HepG2 (cell line): Measurements from ENCODE around the gene EPHB4. TPM values are rescaled to one million over a fixed set of nuclear protein-coding genes. Genes with fewer than 3 reads are reported as not detected.
A peak's percentile ranks its signal among the peaks of the same experiment; 100 is the strongest.

Experiments used
- AGO1 ChIP-seq: fragments of 200-400 bp; formaldehyde crosslinking; IDR thresholded peaks from 2 replicates; pipeline ENCODE4 v1.6.1; 2017; ENCODE audit warnings: mild to moderate bottlenecking, low read depth, low read length, moderate library complexity; ENCODE audit not compliant: poor library complexity, severe bottlenecking
- CAMTA2 ChIP-seq: sonication (generic); formaldehyde crosslinking; IDR thresholded peaks from 2 replicates; pipeline ENCODE4 v1.4.0; 2020; ENCODE audit warnings: mild to moderate bottlenecking, missing genetic modification reagents, borderline replicate concordance
- DPF2 ChIP-seq: sonication (generic); formaldehyde crosslinking; IDR thresholded peaks from 2 replicates; pipeline ENCODE4 v1.4.0; 2020; ENCODE audit warnings: mild to moderate bottlenecking, low read depth, missing genetic modification reagents, borderline replicate concordance
- ESRRA ChIP-seq: sonication (generic); formaldehyde crosslinking; IDR thresholded peaks from 2 replicates; pipeline ENCODE4 v1.5.1; 2020; ENCODE audit warnings: mild to moderate bottlenecking, low read depth, missing genetic modification reagents
- KLF11 ChIP-seq: IDR thresholded peaks from 2 replicates; pipeline ENCODE4 v1.6.1; 2016; ENCODE audit warnings: missing compliant biosample characterization
- MIER2 ChIP-seq: IDR thresholded peaks from 2 replicates; pipeline ENCODE4 v1.6.1; 2016; ENCODE audit warnings: missing biosample characterization, missing genetic modification reagents
- NONO ChIP-seq, 2 experiments: fragments of 450-650 bp in 1 of 2; sonication (generic) in 1 of 2; formaldehyde crosslinking in 1 of 2; IDR thresholded peaks in 1 of 2; conservative IDR thresholded peaks in 1 of 2; 2 replicates each; pipeline versions ENCODE4 v1.6.1 to v1.8.0; 2017 to 2022; ENCODE audit warnings: mild to moderate bottlenecking in 1 of 2, missing genetic modification reagents in 1 of 2, moderate library complexity in 1 of 2
- NPAS2 ChIP-seq: sonication (generic); formaldehyde crosslinking; IDR thresholded peaks from 2 replicates; pipeline ENCODE4 v1.8.0; 2022; ENCODE audit warnings: mild to moderate bottlenecking, missing genetic modification reagents, borderline replicate concordance
- PAF1 ChIP-seq: IDR thresholded peaks from 2 replicates; pipeline ENCODE4 v1.6.1; 2016; ENCODE audit warnings: missing genetic modification reagents, missing compliant biosample characterization
- PCBP1 ChIP-seq: fragments of 200-400 bp; formaldehyde crosslinking; IDR thresholded peaks from 2 replicates; pipeline ENCODE4 v1.6.1; 2017; ENCODE audit warnings: mild to moderate bottlenecking, low read depth, low read length, borderline replicate concordance
- SNAI1 ChIP-seq: sonication (generic); formaldehyde crosslinking; IDR thresholded peaks from 2 replicates; pipeline ENCODE4 v1.5.0; 2020; ENCODE audit warnings: mild to moderate bottlenecking, missing genetic modification reagents, borderline replicate concordance
- SOX6 ChIP-seq, 2 experiments: fragments of 450-650 bp in 1 of 2; sonication (generic) in 1 of 2; formaldehyde crosslinking in 1 of 2; IDR thresholded peaks; 2 replicates each; pipeline versions ENCODE4 v1.4.0 to v1.6.1; 2017 to 2020; ENCODE audit warnings: antibody characterized with exemption in 1 of 2, mild to moderate bottlenecking in 1 of 2, missing genetic modification reagents in 1 of 2
- TEAD3 ChIP-seq: optimal IDR thresholded peaks from 2 replicates; pipeline ENCODE3; 2016; ENCODE audit warnings: borderline replicate concordance
- TFE3 ChIP-seq: IDR thresholded peaks from 2 replicates; pipeline ENCODE4 v1.6.1; 2016
- ZNF333 ChIP-seq: sonication (generic); formaldehyde crosslinking; IDR thresholded peaks from 2 replicates; pipeline ENCODE4 v1.4.0; 2020; ENCODE audit warnings: mild to moderate bottlenecking, missing genetic modification reagents, borderline replicate concordance
- ZNF362 ChIP-seq: sonication (generic); formaldehyde crosslinking; IDR thresholded peaks from 2 replicates; pipeline ENCODE4 v1.4.0; 2020; ENCODE audit warnings: missing genetic modification reagents, mild to moderate bottlenecking, borderline replicate concordance
- ZNF44 ChIP-seq: sonication (generic); formaldehyde crosslinking; IDR thresholded peaks from 2 replicates; pipeline ENCODE4 v1.5.1; 2020; ENCODE audit warnings: mild to moderate bottlenecking, missing genetic modification reagents
- ZNF510 ChIP-seq: sonication (generic); formaldehyde crosslinking; IDR thresholded peaks from 2 replicates; pipeline ENCODE4 v1.4.0; 2020; ENCODE audit warnings: low read depth, mild to moderate bottlenecking, missing genetic modification reagents
- ZNF792 ChIP-seq: IDR thresholded peaks from 2 replicates; pipeline ENCODE4 v1.6.1; 2016
- ZXDC ChIP-seq: sonication (generic); formaldehyde crosslinking; IDR thresholded peaks from 2 replicates; pipeline ENCODE4 v1.5.0; 2020; ENCODE audit warnings: mild to moderate bottlenecking, missing genetic modification reagents
- polyA plus RNA-seq, 8 experiments: library from polyadenylated mRNA; depleted of rRNA in 3 of 8; stranded (reverse) in 7 of 8; unstranded in 1 of 8; fragments of >200 nt; fragmentation: Illumina TruSeq in 4 of 8; extraction: Trizol in 4 of 8; gene quantifications; 2 replicates each; pipeline versions ENCODE4 v1.2.1 to v1.2.3, GENCODE V29; 2011 to 2016; ENCODE audit warnings: low read depth in 4 of 8, missing spikeins in 1 of 8, mixed read lengths in 1 of 8; ENCODE audit not compliant: insufficient read depth in 1 of 8
- total RNA-seq, 5 experiments: library from RNA; depleted of rRNA; stranded (reverse); fragments of >200 nt; fragmentation: Illumina TruSeq; extraction: Trizol; gene quantifications; 2 replicates each; pipeline ENCODE4 v1.2.3, GENCODE V29; 2016; ENCODE audit warnings: low read depth in 1 of 5
- TF ChIP-seq, protein P1 (sequence below): sonication (generic); formaldehyde crosslinking; IDR thresholded peaks from 2 replicates; pipeline ENCODE4 v1.4.0; 2020; ENCODE audit warnings: missing genetic modification reagents

The EPHB4 gene
- total and polyA plus RNA-seq, 2 of the 13 experiments (the other 11 are each of a cell fraction or from before 2014, with no cell fraction given): 61.4 to 69.6 TPM

GRCh38 chr7:100801833-100802568 lies 25.3 kb downstream of the EPHB4 start (continued):
- TF ChIP-seq ZXDC (CRISPR knock-in tag) (no peak), SOX6 (IDR thresholded peaks at IDR 0.05) (no peak), SOX6 (CRISPR knock-in tag; IDR thresholded peaks at IDR 0.05) (peak; percentile 74), ZNF362 (CRISPR knock-in tag) (peak; percentile 40; the same call in 1 of the 2 replicates), SNAI1 (CRISPR knock-in tag) (peak; percentile 62; the same call in 1 of the 2 replicates), PAF1 (CRISPR knock-in tag) (peak; percentile 56; the same call in 1 of the 2 replicates), CAMTA2 (0 out of 2 replicates have a peak, but pooled peaks have one; percentile 25), DPF2 (CRISPR knock-in tag) (peak; percentile 28; the same call in 1 of the 2 replicates), ZNF333 (CRISPR knock-in tag) (peak; percentile 56; the same call in 1 of the 2 replicates), ZNF44 (no peak), TFE3 (CRISPR knock-in tag) (no peak), KLF11 (CRISPR knock-in tag) (0 out of 2 replicates have a peak, but pooled peaks have one; percentile 53), AGO1 (no peak), PCBP1 (0 out of 2 replicates have a peak, but pooled peaks have one; percentile 52), ZNF510 (CRISPR knock-in tag) (no peak), ESRRA (CRISPR knock-in tag) (no peak), NPAS2 (no peak), TEAD3 (no peak), MIER2 (CRISPR knock-in tag) (0 out of 2 replicates have a peak, but pooled peaks have one; percentile 22), ZNF792 (no peak), NONO (IDR thresholded peaks at IDR 0.05) (no peak), NONO (CRISPR knock-in tag; conservative IDR thresholded peaks at IDR 0.05) (peak; percentile 53; the same call in 1 of the 2 replicates)
- TF ChIP-seq, protein P1, sequence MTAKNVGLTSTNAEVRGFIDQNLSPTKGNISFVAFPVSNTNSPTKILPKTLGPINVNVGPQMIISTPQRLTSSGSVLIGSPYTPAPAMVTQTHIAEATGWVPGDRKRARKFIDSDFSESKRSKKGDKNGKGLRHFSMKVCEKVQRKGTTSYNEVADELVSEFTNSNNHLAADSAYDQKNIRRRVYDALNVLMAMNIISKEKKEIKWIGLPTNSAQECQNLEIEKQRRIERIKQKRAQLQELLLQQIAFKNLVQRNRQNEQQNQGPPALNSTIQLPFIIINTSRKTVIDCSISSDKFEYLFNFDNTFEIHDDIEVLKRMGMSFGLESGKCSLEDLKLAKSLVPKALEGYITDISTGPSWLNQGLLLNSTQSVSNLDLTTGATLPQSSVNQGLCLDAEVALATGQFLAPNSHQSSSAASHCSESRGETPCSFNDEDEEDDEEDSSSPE (CRISPR knock-in tag): peak; percentile 30
